Thymus (tissue), 14 donors: ENCODE results near the gene PGK2. TPM values are rescaled to one million over a fixed set of nuclear protein-coding genes. Genes with fewer than 3 reads are reported as not detected.
A peak's percentile ranks its signal among the peaks of the same experiment; 100 is the strongest.

Experiments used
- DNase-seq, 9 donors: peaks; one replicate each; pipeline ENCODE4 v3.0.0-alpha.2; 2013; ENCODE audit warnings: low spot score in 9 of 9, low read depth in 6 of 9, missing footprints in 1 of 9
- H3K27ac ChIP-seq, 2 donors: one replicate each; pipeline ENCODE4 v1.5.1; 2013; ENCODE audit warnings: control low read depth in 1 of 2, low read depth in 1 of 2, low read length in 1 of 2, mild to moderate bottlenecking in 1 of 2, moderate library complexity in 1 of 2
- H3K27me3 ChIP-seq, 2 donors: one replicate each; pipeline ENCODE4 v1.5.1; 2013; ENCODE audit warnings: low read length in 1 of 2; ENCODE audit not compliant: control insufficient read depth in 2 of 2, insufficient read depth in 1 of 2
- H3K36me3 ChIP-seq, 2 donors: one replicate each; pipeline ENCODE4 v1.5.1; 2013; ENCODE audit warnings: low read length in 1 of 2, mild to moderate bottlenecking in 1 of 2, moderate library complexity in 1 of 2; ENCODE audit not compliant: control insufficient read depth in 2 of 2, insufficient read depth in 2 of 2
- H3K4me1 ChIP-seq, 2 donors: one replicate each; pipeline ENCODE4 v1.5.1; 2013; ENCODE audit warnings: low read length in 2 of 2; ENCODE audit not compliant: control insufficient read depth in 2 of 2, insufficient read depth in 2 of 2
- H3K4me3 ChIP-seq, 2 donors: one replicate each; pipeline ENCODE4 v1.5.1; 2013; ENCODE audit warnings: low read length in 2 of 2, control low read depth in 1 of 2, mild to moderate bottlenecking in 1 of 2
- H3K9me3 ChIP-seq, 2 donors: one replicate each; pipeline ENCODE4 v1.5.1; 2013; ENCODE audit warnings: low read length in 1 of 2, mild to moderate bottlenecking in 1 of 2; ENCODE audit not compliant: control insufficient read depth in 2 of 2, insufficient read depth in 1 of 2
- WGBS: extraction: QIAGEN DNeasy Blood & Tissue Kit; methylation state at CpG from one replicate; pipeline ENCODE4 v1.1.7; 2013; 5-methylcytosine and 5-hydroxymethylcytosine counted together
- long read RNA-seq, 10 donors: transcript quantifications; one replicate each; lab custom pipeline, GENCODE V29; 2026
- polyA plus RNA-seq: library from polyadenylated mRNA; stranded (reverse); fragments of 200-250 nt; gene quantifications from one replicate; pipeline ENCODE4 v1.2.3, GENCODE V29; 2013
- total RNA-seq: library from RNA; stranded (reverse); fragments of 120-200 nt; gene quantifications from one replicate; pipeline ENCODE4 v1.2.4, GENCODE V29; 2013
- donor health status: healthy.

The PGK2 gene
- not detected for total RNA-seq
- polyA plus RNA-seq, result not detected
- long read RNA-seq, donor 1, result 0 reads
- long read RNA-seq, donor 2, result 0 reads
- long read RNA-seq, donor 3, result 0 reads
- long read RNA-seq, donor 4, result 0 reads
- long read RNA-seq, donor 5, result 0 reads
- long read RNA-seq, donor 6, result 0 reads
- long read RNA-seq, donor 7, result 0 reads
- long read RNA-seq, donor 8, result 0 reads
- long read RNA-seq, donor 9, result 0 reads
- long read RNA-seq, donor 10, result 0 reads

DNA sequence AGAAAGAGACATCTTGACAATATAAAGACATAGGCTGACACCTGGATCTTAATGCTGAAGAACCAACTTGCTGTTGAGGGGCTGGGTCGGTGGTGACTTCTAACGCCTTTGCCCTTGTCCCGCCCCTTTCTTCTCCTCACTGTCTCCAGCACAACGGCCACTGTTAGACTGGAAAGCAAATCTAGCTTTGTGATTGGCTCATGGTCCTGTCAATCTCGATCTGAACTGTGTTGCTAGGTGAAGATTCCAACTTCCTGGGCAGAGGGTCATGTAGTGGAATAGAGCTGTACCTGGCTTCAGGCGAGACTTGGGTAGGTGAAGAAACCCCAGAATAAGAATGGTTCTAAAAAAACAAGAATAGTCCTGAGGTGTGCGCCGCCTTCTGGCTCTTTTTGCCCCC, at the start of gene PGK2:
PGK2 (minus strand) TSS at position 110 of the 400 bp plus-strand sequence; CDS start at position 12, 98 bp downstream.
- no peak for DNase-seq
- no peaks in the 10 kb centered on the region for H3K36me3 ChIP-seq

DNA sequence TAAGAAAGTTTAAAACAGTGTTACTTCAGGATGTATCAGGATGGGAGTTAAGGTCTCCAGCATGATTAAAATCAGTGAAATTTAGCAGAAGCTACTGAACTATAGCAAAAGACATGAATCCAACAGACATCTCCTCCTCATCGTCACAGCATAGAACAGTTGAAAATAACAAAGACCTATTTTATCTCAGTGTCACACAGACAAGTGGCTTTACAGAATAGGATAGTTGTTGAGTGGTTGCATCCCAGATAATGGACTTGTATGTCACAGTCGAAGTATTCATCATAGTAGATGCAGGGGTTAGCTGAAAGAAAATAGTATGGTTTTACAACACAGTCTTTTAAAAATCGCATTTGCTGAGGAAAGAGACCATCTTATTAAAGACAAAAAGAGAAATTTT, 48.1 kb upstream of the PGK2 start:
- H3K36me3 ChIP-seq, result no peaks in the 10 kb centered on the region
- H3K27ac ChIP-seq, result no peak overlapping the region
- WGBS, result 96% methylated on average over 3 of the region's 3 CpGs
- no peak overlapping the region for H3K4me3 ChIP-seq
- no peak for DNase-seq
- no peaks in the 10 kb centered on the region for H3K9me3 ChIP-seq
- no peaks in the 10 kb centered on the region for H3K4me1 ChIP-seq
- H3K27me3 ChIP-seq, result no peaks in the 10 kb centered on the region

More for the DNA sequence above, at the start of gene PGK2:
- Histone ChIP-seq H3K27ac (no peak within 1 kb of the TSS), H3K9me3 (no peaks in the 10 kb centered on the region), H3K4me1 (no peaks in the 10 kb centered on the region), H3K27me3 (no peaks in the 10 kb centered on the region), H3K4me3 (no peak within 1 kb of the TSS)
- 94% methylated on average over 8 of the region's 8 CpGs for WGBS

DNA sequence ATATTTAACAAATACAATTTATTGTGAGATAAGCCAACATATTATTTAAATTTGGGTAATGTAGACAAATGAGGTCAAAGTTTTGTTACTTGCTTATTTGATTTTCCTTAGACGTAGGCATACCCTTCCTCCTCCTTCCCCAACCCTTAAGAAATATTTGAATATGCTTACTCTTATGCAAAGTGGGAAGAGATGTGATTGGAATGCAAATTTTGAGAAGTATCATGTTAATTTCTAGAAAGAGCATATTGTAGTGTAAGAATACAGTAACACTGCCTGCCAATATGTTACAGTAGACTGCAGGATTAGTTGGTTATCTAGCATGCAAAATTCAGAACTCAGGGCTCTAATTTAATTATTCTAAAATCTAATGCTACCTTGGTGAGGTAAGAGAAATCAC, 46.3 kb upstream of the PGK2 start:
- Histone ChIP-seq H3K36me3 (no peaks in the 10 kb centered on the region), H3K9me3 (no peaks in the 10 kb centered on the region), H3K27ac (no peak overlapping the region), H3K27me3 (no peaks in the 10 kb centered on the region), H3K4me1 (no peaks in the 10 kb centered on the region), H3K4me3 (no peak overlapping the region)
- DNase-seq, result no peak
- 99% methylated on average over 1 of the region's 1 CpG for WGBS

DNA sequence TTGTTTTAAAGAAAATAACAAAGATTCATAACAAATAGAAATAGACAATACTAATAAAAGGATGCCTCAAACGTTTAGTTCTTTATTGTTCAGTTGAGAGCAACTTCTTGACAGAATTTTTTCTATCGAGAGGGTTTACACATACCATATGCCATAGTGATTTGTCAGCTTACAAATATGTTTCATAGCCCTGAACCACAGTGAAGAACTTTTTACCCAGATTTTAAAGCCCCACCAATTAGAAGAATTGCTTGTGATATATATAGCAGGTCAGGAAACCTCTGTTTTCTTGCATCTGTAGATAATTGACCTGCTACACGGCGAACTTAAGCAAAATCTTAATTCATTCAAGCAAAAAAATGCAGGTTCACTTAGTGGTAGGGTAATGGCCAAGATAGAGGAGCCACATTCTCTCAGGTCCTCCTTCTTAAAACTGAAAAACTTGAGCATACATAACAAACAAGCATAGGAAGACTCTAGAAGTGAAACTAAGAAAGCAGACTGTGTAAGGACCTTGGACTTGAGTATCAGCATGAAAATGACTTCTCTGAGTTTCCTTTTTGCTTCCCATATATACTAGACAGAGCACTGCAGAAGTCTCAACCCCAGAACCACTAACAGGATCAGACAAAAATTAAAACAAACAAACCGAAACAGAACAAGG, 39.8 kb upstream of the PGK2 start:
- WGBS, result 18% methylated on average over 5 of the region's 5 CpGs
- Histone ChIP-seq H3K4me3 (no peak overlapping the region), H3K27ac (no peak overlapping the region), H3K27me3 (no peaks in the 10 kb centered on the region), H3K36me3 (no peaks in the 10 kb centered on the region), H3K9me3 (no peaks in the 10 kb centered on the region), H3K4me1 (no peaks in the 10 kb centered on the region)
- DNase-seq, result peak in 1 of 9 donors; percentile 7

DNA sequence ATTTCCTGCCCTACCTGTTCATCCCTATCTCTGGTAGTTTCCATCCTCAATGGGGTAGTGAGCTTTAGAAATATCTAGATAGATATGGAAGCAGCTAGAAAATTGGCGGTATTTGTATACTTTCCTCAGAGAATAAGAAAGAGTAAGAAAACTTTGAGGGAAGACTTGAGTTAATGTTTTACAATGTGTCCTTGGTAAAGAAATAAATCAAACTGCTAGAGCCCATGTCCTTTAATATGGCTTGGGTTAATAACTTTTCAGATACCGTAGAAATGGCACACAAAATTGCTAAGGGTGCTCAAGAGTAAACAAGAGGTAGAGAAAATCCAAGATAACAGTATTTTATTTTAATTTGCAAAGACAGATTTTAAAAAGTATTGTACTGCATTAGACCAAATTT, 28.1 kb upstream of the PGK2 start:
- 95% methylated on average over 2 of the region's 2 CpGs for WGBS
- Histone ChIP-seq H3K4me3 (no peak overlapping the region), H3K4me1 (no peaks in the 10 kb centered on the region), H3K27ac (no peak overlapping the region), H3K36me3 (no peaks in the 10 kb centered on the region), H3K27me3 (no peaks in the 10 kb centered on the region), H3K9me3 (no peaks in the 10 kb centered on the region)
- DNase-seq, result no peak

DNA sequence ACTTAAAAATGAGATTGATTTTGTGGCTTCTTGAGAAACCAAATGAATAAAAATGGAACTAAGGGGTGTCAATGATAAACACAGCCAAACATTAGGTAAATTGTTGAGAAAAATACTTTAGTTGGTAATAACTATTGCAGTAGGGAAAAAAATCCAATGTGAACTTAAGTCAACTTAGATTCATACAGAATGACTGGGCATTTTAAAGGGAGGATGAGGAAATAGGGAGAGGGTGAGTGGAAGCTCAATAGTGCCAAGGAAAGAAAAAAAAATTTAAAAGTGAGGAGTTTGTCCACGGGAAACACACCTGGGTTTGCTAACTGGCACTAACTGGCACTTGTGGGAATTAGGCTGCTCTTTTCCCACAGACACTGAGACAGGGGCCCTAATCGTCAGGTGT, 26.2 kb upstream of the PGK2 start:
- Histone ChIP-seq H3K36me3 (no peaks in the 10 kb centered on the region), H3K27me3 (no peaks in the 10 kb centered on the region), H3K4me1 (no peaks in the 10 kb centered on the region), H3K4me3 (no peak overlapping the region), H3K27ac (no peak overlapping the region), H3K9me3 (no peaks in the 10 kb centered on the region)
- no peak for DNase-seq
- 88% methylated on average over 2 of the region's 2 CpGs for WGBS

DNA sequence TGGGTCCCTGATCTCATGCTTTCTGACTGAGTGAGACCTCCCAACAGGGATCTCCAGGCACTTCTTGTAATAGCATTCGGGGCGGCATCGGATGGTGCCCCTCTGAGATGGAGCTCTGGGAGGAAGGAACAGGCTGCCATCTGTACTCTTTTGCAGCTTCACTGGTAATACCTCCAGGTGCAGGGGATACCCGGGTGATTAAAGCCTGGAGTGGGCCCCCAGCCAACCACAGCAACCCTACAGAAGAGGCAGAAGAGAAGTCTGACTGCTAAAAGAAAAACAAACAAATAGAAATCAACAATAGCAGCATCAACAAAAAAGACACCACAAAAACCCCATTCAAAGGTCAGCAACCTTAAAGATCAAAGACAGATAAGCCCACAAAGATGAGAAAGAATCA, 19.1 kb upstream of the PGK2 start:
- Histone ChIP-seq H3K27ac (no peak overlapping the region), H3K4me3 (no peak overlapping the region), H3K36me3 (no peaks in the 10 kb centered on the region), H3K27me3 (no peaks in the 10 kb centered on the region), H3K4me1 (no peaks in the 10 kb centered on the region), H3K9me3 (no peaks in the 10 kb centered on the region)
- WGBS, result 94% methylated on average over 4 of the region's 4 CpGs
- DNase-seq, result peak in 1 of 9 donors; percentile 3

DNA sequence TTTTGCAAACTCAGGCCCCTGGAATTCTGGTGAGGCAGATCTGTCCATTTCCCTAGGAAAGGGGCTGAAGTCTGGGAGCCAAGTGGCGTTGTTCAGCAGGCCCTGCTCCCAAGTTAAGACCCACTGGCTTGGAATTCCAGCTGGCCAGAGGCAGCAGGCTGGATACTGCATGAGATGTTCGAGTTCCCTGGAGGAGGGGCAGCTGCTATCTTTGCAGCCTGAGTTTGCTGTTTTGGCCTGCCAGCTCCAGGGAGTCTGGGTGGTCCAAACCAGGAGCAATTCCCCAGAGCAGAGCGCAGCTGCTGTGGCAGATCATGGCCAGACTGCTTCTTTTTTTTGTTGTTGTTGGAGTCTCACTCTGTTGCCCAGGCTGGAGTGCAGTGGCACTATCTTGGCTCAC, 18.2 kb upstream of the PGK2 start:
- no peaks in the 10 kb centered on the region for H3K27me3 ChIP-seq
- H3K4me3 ChIP-seq, result no peak overlapping the region
- H3K36me3 ChIP-seq, result no peaks in the 10 kb centered on the region
- no peaks in the 10 kb centered on the region for H3K4me1 ChIP-seq
- no peak for DNase-seq
- WGBS, result 88% methylated on average over 3 of the region's 3 CpGs
- no peaks in the 10 kb centered on the region for H3K9me3 ChIP-seq
- H3K27ac ChIP-seq, result no peak overlapping the region

DNA sequence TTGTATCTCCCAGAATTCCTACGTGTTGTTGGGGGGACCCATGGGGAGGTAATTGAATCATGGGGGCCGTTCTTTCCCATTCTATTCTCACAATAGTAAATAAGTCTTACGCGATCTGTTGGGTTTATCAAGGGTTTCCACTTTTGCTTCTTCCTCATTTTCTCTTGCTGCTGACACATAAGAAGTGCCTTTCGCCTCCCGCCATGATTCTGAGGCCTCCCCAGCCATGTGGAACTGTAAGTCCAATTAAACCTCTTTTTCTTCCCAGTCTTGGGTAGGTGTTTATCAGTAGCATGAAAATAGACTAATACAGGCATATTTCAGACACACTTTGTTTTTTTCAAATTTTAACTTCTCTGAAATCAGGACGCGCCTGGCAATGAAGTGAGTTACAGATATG, 14.4 kb upstream of the PGK2 start:
- Histone ChIP-seq H3K27ac (no peak overlapping the region), H3K4me1 (no peaks in the 10 kb centered on the region), H3K4me3 (no peak overlapping the region), H3K9me3 (no peaks in the 10 kb centered on the region), H3K36me3 (no peaks in the 10 kb centered on the region), H3K27me3 (no peaks in the 10 kb centered on the region)
- 96% methylated on average over 8 of the region's 8 CpGs for WGBS
- no peak for DNase-seq
